ENCODE data around the gene LONP1.

DNA sequence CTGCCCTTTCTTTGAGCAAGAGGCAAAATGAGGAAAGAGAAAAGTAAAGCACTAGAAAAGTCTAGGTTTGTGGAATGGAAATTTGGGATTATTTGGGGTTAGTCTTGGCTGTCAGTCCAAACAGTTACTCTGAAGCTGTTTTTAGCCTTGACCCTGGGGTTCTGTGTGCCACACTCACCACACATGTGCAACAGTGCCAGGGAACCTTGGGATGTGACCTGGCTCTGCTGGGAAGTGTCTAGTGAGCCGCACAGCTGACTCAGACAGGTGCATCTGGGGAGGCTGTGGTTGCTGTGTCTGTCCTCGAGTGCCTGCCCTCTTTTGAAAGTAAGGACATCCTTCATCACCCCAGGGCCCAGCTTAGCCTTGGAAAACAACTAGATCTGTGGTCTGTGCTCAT, 55.4 kb downstream of the LONP1 start:
- TF ChIP-seq POLR2A (IDR thresholded peaks at IDR 0.05; ENCODE audit: extremely low read depth, insufficient read length) = no peak
- TF ChIP-seq, protein P1, sequence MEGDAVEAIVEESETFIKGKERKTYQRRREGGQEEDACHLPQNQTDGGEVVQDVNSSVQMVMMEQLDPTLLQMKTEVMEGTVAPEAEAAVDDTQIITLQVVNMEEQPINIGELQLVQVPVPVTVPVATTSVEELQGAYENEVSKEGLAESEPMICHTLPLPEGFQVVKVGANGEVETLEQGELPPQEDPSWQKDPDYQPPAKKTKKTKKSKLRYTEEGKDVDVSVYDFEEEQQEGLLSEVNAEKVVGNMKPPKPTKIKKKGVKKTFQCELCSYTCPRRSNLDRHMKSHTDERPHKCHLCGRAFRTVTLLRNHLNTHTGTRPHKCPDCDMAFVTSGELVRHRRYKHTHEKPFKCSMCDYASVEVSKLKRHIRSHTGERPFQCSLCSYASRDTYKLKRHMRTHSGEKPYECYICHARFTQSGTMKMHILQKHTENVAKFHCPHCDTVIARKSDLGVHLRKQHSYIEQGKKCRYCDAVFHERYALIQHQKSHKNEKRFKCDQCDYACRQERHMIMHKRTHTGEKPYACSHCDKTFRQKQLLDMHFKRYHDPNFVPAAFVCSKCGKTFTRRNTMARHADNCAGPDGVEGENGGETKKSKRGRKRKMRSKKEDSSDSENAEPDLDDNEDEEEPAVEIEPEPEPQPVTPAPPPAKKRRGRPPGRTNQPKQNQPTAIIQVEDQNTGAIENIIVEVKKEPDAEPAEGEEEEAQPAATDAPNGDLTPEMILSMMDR (IDR thresholded peaks at IDR 0.05; ENCODE audit: low read depth, low read length) = no peak
- no peak for TF ChIP-seq MYC (IDR thresholded peaks at IDR 0.05; ENCODE audit: low read depth, low read length)

Data from NB4 (cell line).